Thoracic aorta (tissue), 2 donors: ENCODE results near the gene MYMX. TPM values are rescaled to one million over a fixed set of nuclear protein-coding genes. Genes with fewer than 3 reads are reported as not detected.

Source experiments
- ATAC-seq: fragments of 150-250 bp; one replicate; pipeline ENCODE4 v1.8.0; 2017; ENCODE audit warnings: low read depth; ENCODE audit not compliant: insufficient number of reproducible peaks, low FRiP score
- DNase-seq: peaks from one replicate; pipeline ENCODE4 v3.0.0-alpha.2; 2020; ENCODE audit warnings: low spot score
- H3K27ac ChIP-seq, 2 donors: fragments of 200-600 bp; sonication (generic); 1 replicate in 1 of 2; 2 replicates in 1 of 2; pipeline ENCODE4 v1.5.1; 2016; ENCODE audit warnings: mild to moderate bottlenecking in 2 of 2, moderate library complexity in 2 of 2
- H3K27me3 ChIP-seq: fragments of 200-600 bp; sonication (generic); replicated peaks from 2 replicates; pipeline ENCODE4 v1.6.0; 2016; ENCODE audit warnings: mild to moderate bottlenecking; ENCODE audit not compliant: insufficient read depth
- H3K36me3 ChIP-seq: fragments of 200-600 bp; sonication (generic); one replicate; pipeline ENCODE4 v1.5.1; 2016
- H3K4me1 ChIP-seq, 2 donors: fragments of 200-600 bp; sonication (generic); 1 replicate in 1 of 2; 2 replicates in 1 of 2; pipeline versions ENCODE4 v1.5.1 to v1.6.0; 2016; ENCODE audit warnings: low read depth in 2 of 2, mild to moderate bottlenecking in 1 of 2; ENCODE audit not compliant: control insufficient read depth in 1 of 2
- H3K4me3 ChIP-seq: fragments of 200-600 bp; sonication (generic); 2 replicates; pipeline ENCODE4 v1.5.1; 2016; ENCODE audit warnings: mild to moderate bottlenecking
- H3K9me3 ChIP-seq: fragments of 200-600 bp; sonication (generic); 2 replicates; pipeline ENCODE4 v1.5.1; 2016
- total RNA-seq, 2 donors: library from RNA; depleted of rRNA; stranded (reverse); fragments of >200 nt; gene quantifications; one replicate each; pipeline versions ENCODE4 v1.1.0 to v1.2.3, GENCODE V29; 2016
- TF ChIP-seq, protein P1 (sequence below): fragments of 200-600 bp; sonication (generic); IDR thresholded peaks from one replicate; pipeline ENCODE4 v1.5.1; 2019; ENCODE audit warnings: antibody characterized with exemption

The MYMX gene
- total RNA-seq, 2 donors from 2014 or later = not detected

DNA sequence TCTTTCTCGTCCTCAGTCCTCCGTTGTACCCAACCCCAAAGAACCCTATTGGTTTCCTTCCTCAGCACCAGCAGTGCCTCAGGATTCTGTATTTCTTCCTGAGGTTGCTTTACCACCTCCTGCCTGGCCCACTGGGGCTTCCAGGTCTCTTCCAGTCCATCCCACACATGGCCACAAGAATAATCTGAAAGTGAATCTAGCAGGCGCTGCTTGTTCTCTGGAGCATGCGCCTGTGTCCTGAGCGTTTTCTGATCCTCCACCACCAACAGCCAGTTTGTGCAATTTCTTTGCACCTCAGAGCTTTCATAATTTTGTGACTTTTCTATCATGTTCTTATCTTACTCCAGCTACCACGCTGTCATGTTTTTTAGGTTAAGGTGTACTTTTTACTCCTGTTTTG lies 18.5 kb downstream of the MYMX start:
- peak overlapping the region; percentile 84 to 96 for H3K27ac ChIP-seq
- ATAC-seq (no peak), DNase-seq (no peak)
- TF ChIP-seq, protein P1, sequence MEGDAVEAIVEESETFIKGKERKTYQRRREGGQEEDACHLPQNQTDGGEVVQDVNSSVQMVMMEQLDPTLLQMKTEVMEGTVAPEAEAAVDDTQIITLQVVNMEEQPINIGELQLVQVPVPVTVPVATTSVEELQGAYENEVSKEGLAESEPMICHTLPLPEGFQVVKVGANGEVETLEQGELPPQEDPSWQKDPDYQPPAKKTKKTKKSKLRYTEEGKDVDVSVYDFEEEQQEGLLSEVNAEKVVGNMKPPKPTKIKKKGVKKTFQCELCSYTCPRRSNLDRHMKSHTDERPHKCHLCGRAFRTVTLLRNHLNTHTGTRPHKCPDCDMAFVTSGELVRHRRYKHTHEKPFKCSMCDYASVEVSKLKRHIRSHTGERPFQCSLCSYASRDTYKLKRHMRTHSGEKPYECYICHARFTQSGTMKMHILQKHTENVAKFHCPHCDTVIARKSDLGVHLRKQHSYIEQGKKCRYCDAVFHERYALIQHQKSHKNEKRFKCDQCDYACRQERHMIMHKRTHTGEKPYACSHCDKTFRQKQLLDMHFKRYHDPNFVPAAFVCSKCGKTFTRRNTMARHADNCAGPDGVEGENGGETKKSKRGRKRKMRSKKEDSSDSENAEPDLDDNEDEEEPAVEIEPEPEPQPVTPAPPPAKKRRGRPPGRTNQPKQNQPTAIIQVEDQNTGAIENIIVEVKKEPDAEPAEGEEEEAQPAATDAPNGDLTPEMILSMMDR = no peak
- no peaks in the 10 kb centered on the region for H3K27me3 ChIP-seq
- no peak overlapping the region for H3K4me3 ChIP-seq
- H3K4me1 ChIP-seq = peaks cover 27 to 63% of the 10 kb centered on the region in 2 donors
- no peaks in the 10 kb centered on the region for H3K9me3 ChIP-seq
- H3K36me3 ChIP-seq = peaks cover 28% of the 10 kb centered on the region

DNA sequence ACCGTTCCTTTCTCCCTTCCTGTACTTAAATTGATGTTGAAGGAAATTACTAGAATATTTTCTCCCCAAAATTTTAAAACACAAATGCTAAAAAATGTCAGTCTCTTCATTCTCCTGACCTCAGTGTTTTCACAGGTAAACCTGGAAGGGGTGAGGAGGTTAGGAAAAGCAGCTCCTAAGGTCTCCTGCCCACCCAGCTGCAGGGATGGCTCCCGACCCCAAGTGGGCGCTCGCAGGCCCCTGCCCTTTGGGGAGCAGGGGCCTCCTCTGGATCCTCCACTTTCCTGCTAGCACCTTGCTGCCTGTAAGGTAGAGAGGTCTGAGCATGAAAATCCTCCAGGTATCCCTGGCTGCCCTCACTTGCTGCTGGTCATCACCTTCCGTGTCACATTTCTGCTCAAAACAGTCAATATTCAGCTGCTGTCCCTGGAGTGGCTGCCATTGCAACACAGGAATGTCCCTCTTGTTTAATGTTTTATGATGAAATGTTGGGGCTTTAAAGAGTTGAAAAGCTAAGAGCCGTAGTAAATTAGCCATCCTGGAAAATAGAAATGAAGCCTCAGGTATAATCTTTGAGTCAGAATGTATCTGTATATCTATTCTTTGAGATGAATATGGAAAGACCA lies 19.3 kb downstream of the MYMX start:
- Histone ChIP-seq H3K4me1 (peaks cover 27 to 63% of the 10 kb centered on the region in 2 donors), H3K4me3 (no peak overlapping the region), H3K36me3 (peaks cover 21% of the 10 kb centered on the region), H3K27ac (peak overlapping the region; percentile 96 to 98), H3K27me3 (no peaks in the 10 kb centered on the region), H3K9me3 (no peaks in the 10 kb centered on the region)
- TF ChIP-seq, protein P1 = no peak
- DNase-seq (no peak), ATAC-seq (no peak)

DNA sequence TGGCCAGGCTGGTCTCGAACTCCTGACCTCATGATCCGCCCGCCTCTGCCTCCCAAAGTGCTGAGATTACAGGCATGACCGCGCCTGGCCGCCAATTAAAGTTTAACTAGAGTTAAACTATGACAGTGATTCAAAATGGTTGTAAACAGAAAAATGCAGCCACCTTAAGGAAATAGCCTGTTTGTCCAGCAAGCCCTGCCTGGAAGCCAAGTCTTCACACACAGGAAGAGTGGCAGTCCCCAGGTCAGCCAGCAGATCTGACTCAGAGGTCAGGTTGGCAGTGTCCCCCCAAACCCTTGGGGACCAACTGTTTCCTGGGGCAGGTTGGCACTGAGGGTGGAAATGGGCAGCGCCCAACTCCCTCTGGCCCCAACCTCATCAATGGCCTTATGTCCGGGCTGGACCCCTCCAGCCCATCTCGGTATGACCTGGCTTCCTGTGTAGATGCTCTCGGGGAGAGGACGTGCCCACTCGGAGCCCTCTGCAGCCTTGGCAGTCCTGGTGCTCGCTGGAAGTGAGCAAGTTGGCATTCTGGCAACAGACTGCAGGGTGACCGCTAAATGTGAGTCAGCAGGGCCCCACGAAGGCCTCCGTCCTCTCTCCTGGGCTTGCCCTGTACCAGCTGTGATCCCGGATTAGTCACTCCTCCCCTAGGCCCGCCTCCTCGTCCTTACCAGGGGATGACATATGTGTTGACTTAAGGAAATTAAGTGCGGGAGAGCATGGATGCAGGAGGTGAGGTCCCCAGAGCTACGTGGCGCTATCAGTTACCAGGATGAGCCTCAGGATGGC lies 20.5 kb downstream of the MYMX start:
- peaks cover 27 to 59% of the 10 kb centered on the region in 2 donors for H3K4me1 ChIP-seq
- DNase-seq = peak; percentile 95
- no peaks in the 10 kb centered on the region for H3K27me3 ChIP-seq
- H3K27ac ChIP-seq = peak overlapping the region; percentile 96 to 98
- TF ChIP-seq, protein P1 = no peak
- peak overlapping the region; percentile 79 for H3K4me3 ChIP-seq
- peak; percentile 90 for ATAC-seq
- H3K36me3 ChIP-seq = peaks cover 10% of the 10 kb centered on the region
- no peaks in the 10 kb centered on the region for H3K9me3 ChIP-seq

DNA sequence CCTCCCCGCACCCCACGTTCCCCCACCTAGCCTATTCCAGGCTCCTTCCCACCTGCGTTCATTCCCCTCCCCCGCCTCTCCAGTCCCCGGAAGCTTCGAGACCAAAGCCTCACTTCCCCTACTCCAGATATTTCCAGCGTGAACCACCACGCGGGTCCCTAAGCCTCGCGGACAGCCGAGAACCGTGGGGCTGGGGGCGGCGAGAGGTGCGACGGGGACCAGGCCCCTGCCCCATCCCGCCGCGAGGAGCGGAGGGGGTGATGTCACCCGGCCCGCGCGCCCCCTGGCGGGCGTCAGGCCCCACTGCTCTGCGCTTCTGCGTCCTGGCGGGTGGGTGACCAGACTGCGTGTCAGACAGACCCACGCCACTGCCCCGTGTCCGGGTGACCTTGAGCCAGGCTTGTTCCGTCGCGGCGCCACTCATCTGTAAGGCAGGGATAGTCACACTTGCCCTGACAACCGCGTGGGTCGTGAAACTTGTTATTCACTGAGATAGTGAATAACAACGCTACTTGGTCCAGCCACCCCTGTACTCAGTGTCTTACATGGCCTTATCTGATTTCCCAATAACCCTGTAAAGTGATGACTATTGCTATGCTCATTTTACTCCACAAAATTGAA lies 21.2 kb downstream of the MYMX start:
- ATAC-seq = peak; percentile 47
- peak overlapping the region; percentile 79 for H3K4me3 ChIP-seq
- peak; percentile 84 for DNase-seq
- TF ChIP-seq, protein P1 = peak; percentile 98
- H3K27ac ChIP-seq = peak overlapping the region; percentile 96 to 98
- no peaks in the 10 kb centered on the region for H3K9me3 ChIP-seq
- H3K36me3 ChIP-seq = peaks cover 3% of the 10 kb centered on the region
- peaks cover 26 to 52% of the 10 kb centered on the region in 2 donors for H3K4me1 ChIP-seq
- no peaks in the 10 kb centered on the region for H3K27me3 ChIP-seq
